Brain microvascular endothelial cell (primary cell): ENCODE data around the gene PBX3.

ENCODE experiments used
- DNase-seq: peaks from one replicate; pipeline ENCODE4 v3.0.0-alpha.2; 2020
- H3K27ac ChIP-seq: fragments of 250-450 bp; sonication (Bioruptor Pico); 2 replicates; pipeline ENCODE4 v1.5.1; 2020; ENCODE audit warnings: mild to moderate bottlenecking, moderate library complexity
- H3K27me3 ChIP-seq: fragments of 250-450 bp; sonication (Bioruptor Pico); replicated peaks from 2 replicates; pipeline ENCODE4 v1.5.1; 2020; ENCODE audit warnings: mild to moderate bottlenecking
- H3K36me3 ChIP-seq: fragments of 250-450 bp; sonication (Bioruptor Pico); replicated peaks from 2 replicates; pipeline ENCODE4 v1.5.1; 2020; ENCODE audit warnings: mild to moderate bottlenecking
- H3K4me3 ChIP-seq: 2 replicates; pipeline ENCODE4 v1.5.1; 2011; ENCODE audit warnings: low read depth, mild to moderate bottlenecking, control low read depth, low read length, moderate library complexity
- CTCF ChIP-seq: IDR thresholded peaks from 2 replicates; pipeline ENCODE4 v1.5.1; 2011; ENCODE audit warnings: low read depth, mild to moderate bottlenecking, moderate library complexity, low read length, control low read depth, inconsistent platforms; ENCODE audit errors: missing control alignments
- in situ Hi-C: cut with HindIII; loops from 2 replicates; pipeline ENCODE4 v1.10.0; 2017; ENCODE audit warnings: low sequenced_read_pairs, low pct_ligation_motif_present

PBX3 gene

DNA sequence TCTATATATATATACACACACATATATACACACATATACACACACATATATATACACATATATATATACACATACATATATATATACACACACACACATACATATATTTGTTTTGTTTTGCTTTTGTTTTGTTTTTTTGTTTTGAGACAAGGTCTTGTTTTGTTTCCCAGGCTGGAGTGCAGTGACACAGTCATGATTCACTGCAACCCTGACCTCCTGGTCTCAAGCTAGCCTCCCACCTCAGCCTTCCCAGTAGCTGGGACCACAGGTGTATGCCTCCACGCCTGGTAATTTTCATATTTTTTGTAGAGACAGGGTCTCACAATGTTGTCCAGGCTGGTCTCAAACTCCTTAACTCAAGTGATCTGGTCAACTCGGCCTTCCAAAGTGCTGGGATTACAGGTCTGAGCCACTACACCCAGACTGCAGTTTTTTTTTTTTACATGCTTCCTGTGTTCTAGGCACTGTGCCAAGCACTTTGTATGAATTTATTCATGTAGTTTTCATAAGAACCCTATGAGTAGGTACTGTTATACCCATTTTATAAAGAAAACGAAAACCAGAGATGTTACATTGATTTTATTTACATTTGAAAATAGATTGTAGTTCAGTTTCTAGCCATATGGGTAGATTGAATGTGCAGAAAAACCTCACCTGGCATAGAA is 120.7 kb downstream of the PBX3 start:
- Histone ChIP-seq H3K27ac (no peak overlapping the region), H3K36me3 (no peaks in the 10 kb centered on the region), H3K27me3 (no peaks in the 10 kb centered on the region), H3K4me3 (no peak overlapping the region)
- TF ChIP-seq CTCF: no peak
- in situ Hi-C loops: no loop called here
- DNase-seq: peak; percentile 18

- no peak for TF ChIP-seq CTCF
- in situ Hi-C loops: no loop called here
- H3K27me3 ChIP-seq: no peaks in the 10 kb centered on the region
- H3K36me3 ChIP-seq: no peaks in the 10 kb centered on the region
- peak; percentile 20 for DNase-seq
- no peak overlapping the region for H3K27ac ChIP-seq
- H3K4me3 ChIP-seq: no peak overlapping the region
Measured at GRCh38 chr9:125878164-125878631, 131.0 kb downstream of the PBX3 start.

- in situ Hi-C loops: no loop called here
- DNase-seq: no peak
- no peak for TF ChIP-seq CTCF
Measured at GRCh38 chr9:125881042-125881441, 133.9 kb downstream of the PBX3 start.

DNA sequence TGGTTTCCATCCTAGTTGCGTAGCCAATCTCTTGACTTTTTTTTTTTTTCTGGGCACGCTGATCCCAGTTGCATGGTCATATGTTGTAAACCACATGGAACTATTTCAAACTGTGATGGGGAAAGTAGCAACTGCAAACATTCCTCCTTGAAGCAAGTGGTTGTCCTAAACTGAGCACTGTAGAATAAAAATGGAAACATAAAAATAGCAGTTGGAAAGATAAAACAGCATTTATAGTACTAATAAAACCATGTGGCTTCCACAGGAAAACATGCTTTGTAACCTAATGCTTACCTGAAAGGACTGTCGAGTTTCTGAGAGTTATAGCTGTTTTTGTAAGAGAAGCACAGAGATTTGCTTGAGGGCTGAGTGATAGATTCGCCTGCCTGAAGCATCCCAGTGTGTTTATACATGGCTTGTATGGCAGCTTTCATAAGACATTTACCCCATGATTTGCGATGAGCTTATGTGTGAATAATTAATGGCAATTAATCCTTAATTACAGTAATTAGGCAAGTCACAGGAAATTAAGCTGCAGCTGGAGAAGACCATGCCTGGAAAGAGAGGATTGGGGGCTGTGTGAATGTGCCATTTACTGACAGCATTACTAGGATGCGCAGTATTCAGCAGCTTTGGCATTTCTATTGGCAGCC is 136.5 kb downstream of the PBX3 start:
- no peak overlapping the region for H3K27ac ChIP-seq
- H3K27me3 ChIP-seq: no peaks in the 10 kb centered on the region
- no peaks in the 10 kb centered on the region for H3K36me3 ChIP-seq
- DNase-seq: no peak
- in situ Hi-C loops: no loop called here
- no peak overlapping the region for H3K4me3 ChIP-seq
- TF ChIP-seq CTCF: no peak

More at GRCh38 chr9:125881042-125881441, 133.9 kb downstream of the PBX3 start:
- Histone ChIP-seq H3K27me3 (no peaks in the 10 kb centered on the region), H3K4me3 (no peak overlapping the region), H3K27ac (no peak overlapping the region), H3K36me3 (no peaks in the 10 kb centered on the region)

- no peaks in the 10 kb centered on the region for H3K27me3 ChIP-seq
- no peak for TF ChIP-seq CTCF
- H3K36me3 ChIP-seq: no peaks in the 10 kb centered on the region
- no peak overlapping the region for H3K4me3 ChIP-seq
- H3K27ac ChIP-seq: no peak overlapping the region
- no peak for DNase-seq
- in situ Hi-C loops: no loop called here
Measured at GRCh38 chr9:125884218-125884595, 137.0 kb downstream of the PBX3 start.
